GM23338 (cell line): ENCODE results near the gene RAC3. TPM values are rescaled to one million over a fixed set of nuclear protein-coding genes. Genes with fewer than 3 reads are reported as not detected.
A peak's percentile ranks its signal among the peaks of the same experiment; 100 is the strongest.

ENCODE experiments used
- ATAC-seq: fragments of 200-7000 bp; cut with Tn5 transposase; 3 replicates; pipeline ENCODE4 v1.9.1; 2020
- DNase-seq: peaks from one replicate; pipeline ENCODE4 v3.0.0-alpha.2; 2015; ENCODE audit warnings: low spot score
- H2AFZ ChIP-seq: fragments of 200-600 bp; sonication (generic); 2 replicates; pipeline ENCODE4 v1.8.0; 2016; ENCODE audit warnings: antibody characterized with exemption, mild to moderate bottlenecking, moderate library complexity
- H3F3A ChIP-seq: fragments of 200-600 bp; sonication (generic); replicated peaks from 2 replicates; pipeline ENCODE4 v1.8.0; 2017; ENCODE audit warnings: antibody characterized with exemption, mixed run types, low read depth
- H3K27ac ChIP-seq: fragments of 200-600 bp; sonication (generic); 2 replicates; pipeline ENCODE4 v1.6.1; 2016; ENCODE audit warnings: low read depth
- H3K27me3 ChIP-seq: fragments of 200-600 bp; sonication (generic); 2 replicates; pipeline ENCODE4 v1.8.0; 2016; ENCODE audit warnings: mild to moderate bottlenecking, mixed run types, moderate library complexity; ENCODE audit not compliant: insufficient read depth
- H3K36me3 ChIP-seq: fragments of 200-600 bp; sonication (generic); 2 replicates; pipeline ENCODE4 v1.8.0; 2016; ENCODE audit warnings: mild to moderate bottlenecking; ENCODE audit not compliant: insufficient read depth
- H3K4me1 ChIP-seq: fragments of 200-600 bp; sonication (generic); 2 replicates; pipeline ENCODE4 v1.8.0; 2016; ENCODE audit warnings: mild to moderate bottlenecking, moderate library complexity; ENCODE audit not compliant: insufficient read depth
- H3K4me2 ChIP-seq: fragments of 200-600 bp; sonication (generic); 2 replicates; pipeline ENCODE4 v1.7.1; 2017; ENCODE audit warnings: mixed run types
- H3K4me3 ChIP-seq: fragments of 200-600 bp; sonication (generic); 2 replicates; pipeline ENCODE4 v1.6.1; 2016; ENCODE audit warnings: mixed run types
- H3K79me2 ChIP-seq: fragments of 200-600 bp; sonication (generic); replicated peaks from 2 replicates; pipeline ENCODE4 v1.8.0; 2017; ENCODE audit warnings: mild to moderate bottlenecking; ENCODE audit not compliant: insufficient read depth
- H3K9me2 ChIP-seq: fragments of 200-600 bp; sonication (generic); 2 replicates; pipeline ENCODE4 v1.8.0; 2017; ENCODE audit not compliant: insufficient read depth
- H4K20me1 ChIP-seq: fragments of 200-600 bp; sonication (generic); replicated peaks from 2 replicates; pipeline ENCODE4 v1.8.0; 2017; ENCODE audit warnings: mild to moderate bottlenecking; ENCODE audit not compliant: insufficient read depth
- H3K27ac Mint-ChIP-seq: 2 replicates; pipeline ENCODE4 v1.8.0; 2020; ENCODE audit warnings: inconsistent platforms, mild to moderate bottlenecking, moderate library complexity, mixed read lengths
- H3K27me3 Mint-ChIP-seq: 3 replicates; pipeline ENCODE4 v1.8.0; 2022; ENCODE audit warnings: low read depth, mild to moderate bottlenecking, moderate library complexity, mixed read lengths, inconsistent platforms; ENCODE audit not compliant: insufficient read depth, poor library complexity
- H3K36me3 Mint-ChIP-seq: 3 replicates; pipeline ENCODE4 v1.8.0; 2021; ENCODE audit warnings: low read depth, mild to moderate bottlenecking, inconsistent platforms, moderate library complexity, mixed read lengths
- H3K4me1 Mint-ChIP-seq: 3 replicates; pipeline ENCODE4 v1.8.0; 2020; ENCODE audit warnings: mild to moderate bottlenecking, inconsistent platforms, mixed read lengths
- H3K4me3 Mint-ChIP-seq: 3 replicates; pipeline ENCODE4 v1.8.0; 2021; ENCODE audit warnings: moderate library complexity, mild to moderate bottlenecking, inconsistent platforms, mixed read lengths
- H3K9me3 Mint-ChIP-seq: 3 replicates; pipeline ENCODE4 v1.8.0; 2020; ENCODE audit warnings: moderate library complexity, mild to moderate bottlenecking, inconsistent platforms, mixed read lengths
- EZH2phosphoT487 ChIP-seq: fragments of 200-600 bp; sonication (generic); IDR thresholded peaks from one replicate; pipeline ENCODE4 v1.8.1; 2018; ENCODE audit warnings: antibody characterized with exemption; ENCODE audit not compliant: unreplicated experiment
- JUNB ChIP-seq: IDR thresholded peaks from one replicate; pipeline ENCODE4 v1.6.1; 2016; ENCODE audit warnings: antibody characterized with exemption; ENCODE audit not compliant: unreplicated experiment
- NANOG ChIP-seq: IDR thresholded peaks from 2 replicates; pipeline ENCODE4 v1.6.1; 2016; ENCODE audit warnings: antibody characterized with exemption, borderline replicate concordance
- POLR2AphosphoS5 ChIP-seq: IDR thresholded peaks from 2 replicates; pipeline ENCODE4 v1.6.1; 2016; ENCODE audit warnings: antibody characterized with exemption, low read depth
- STAT1 ChIP-seq: IDR thresholded peaks from one replicate; pipeline ENCODE4 v1.6.1; 2016; ENCODE audit warnings: antibody characterized with exemption; ENCODE audit not compliant: unreplicated experiment
- ZNF114 ChIP-seq: fragments of 250-450 bp; sonication (Bioruptor Pico); IDR thresholded peaks from 2 replicates; pipeline ENCODE4 v1.5.0; 2020; ENCODE audit warnings: mild to moderate bottlenecking, moderate library complexity
- ZNF331 ChIP-seq: fragments of 250-450 bp; sonication (Bioruptor Pico); IDR thresholded peaks from 2 replicates; pipeline ENCODE4 v1.5.0; 2020; ENCODE audit warnings: low read depth, mild to moderate bottlenecking, moderate library complexity
- polyA plus RNA-seq: library from polyadenylated mRNA; unstranded; fragments of >200 nt; fragmentation: Nextera tagmentation; extraction: Ambion mirVana; gene quantifications from 2 replicates; pipeline ENCODE4 v1.2.1, GENCODE V29; 2016
- total RNA-seq: library from RNA; depleted of rRNA; stranded (reverse); fragments of >200 nt; shearing (Covaris generic); gene quantifications from 2 replicates; pipeline ENCODE4 v1.2.3, GENCODE V29; 2014
- TF ChIP-seq, protein P1 (sequence below): IDR thresholded peaks from 2 replicates; pipeline ENCODE4 v1.6.1; 2016; ENCODE audit warnings: antibody characterized with exemption
- TF ChIP-seq, protein P2 (sequence below), 2 experiments: fragments of 200-600 bp in 1 of 2; sonication (generic) in 1 of 2; conservative IDR thresholded peaks; 2 replicates each; pipeline versions ENCODE4 v1.5.1 to v1.6.1; 2016 to 2017; ENCODE audit warnings: antibody characterized with exemption in 2 of 2, low read depth in 2 of 2, mild to moderate bottlenecking in 2 of 2, moderate library complexity in 1 of 2

The RAC3 gene
- total and polyA plus RNA-seq, 2 experiments from 2014 or later: 31.5 to 293 TPM

DNA sequence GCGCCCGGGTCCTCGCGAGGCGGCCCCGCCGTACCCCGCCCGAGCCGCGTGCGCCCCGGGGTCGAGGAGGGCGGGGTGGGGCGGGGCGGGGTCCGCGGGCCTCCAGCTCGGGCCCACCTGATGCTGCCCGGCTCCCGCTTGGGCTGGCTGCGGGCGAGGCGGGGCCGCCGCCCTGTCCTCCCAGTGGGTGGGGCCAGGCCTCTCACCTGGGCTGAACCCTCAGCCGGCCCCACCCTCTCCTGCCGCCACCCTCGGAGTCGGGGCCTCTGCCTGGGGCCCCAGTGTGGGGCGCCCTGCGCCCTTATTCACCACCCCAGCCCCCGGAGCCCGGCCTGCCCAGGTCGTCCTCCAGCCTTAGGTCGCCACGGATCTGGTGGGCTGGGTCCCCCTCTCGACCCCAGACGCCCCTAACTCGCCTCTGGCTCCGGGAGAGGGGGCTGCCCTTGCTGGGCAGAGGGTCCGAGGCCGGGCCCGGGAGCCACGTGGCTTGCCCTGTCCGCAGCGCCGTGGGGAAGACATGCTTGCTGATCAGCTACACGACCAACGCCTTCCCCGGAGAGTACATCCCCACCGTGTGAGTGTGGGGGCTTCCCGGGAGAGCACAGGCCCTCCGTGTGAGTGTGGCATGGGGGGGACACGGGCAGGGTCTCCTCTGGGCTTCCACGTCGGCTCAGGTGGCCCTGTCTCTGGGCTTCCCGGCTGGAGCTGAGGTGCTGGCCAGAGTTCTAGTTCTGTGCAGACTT, 578 bp downstream of the RAC3 start:
- no peaks in the 10 kb centered on the region for H3K9me3 Mint-ChIP-seq
- TF ChIP-seq, protein P1, sequence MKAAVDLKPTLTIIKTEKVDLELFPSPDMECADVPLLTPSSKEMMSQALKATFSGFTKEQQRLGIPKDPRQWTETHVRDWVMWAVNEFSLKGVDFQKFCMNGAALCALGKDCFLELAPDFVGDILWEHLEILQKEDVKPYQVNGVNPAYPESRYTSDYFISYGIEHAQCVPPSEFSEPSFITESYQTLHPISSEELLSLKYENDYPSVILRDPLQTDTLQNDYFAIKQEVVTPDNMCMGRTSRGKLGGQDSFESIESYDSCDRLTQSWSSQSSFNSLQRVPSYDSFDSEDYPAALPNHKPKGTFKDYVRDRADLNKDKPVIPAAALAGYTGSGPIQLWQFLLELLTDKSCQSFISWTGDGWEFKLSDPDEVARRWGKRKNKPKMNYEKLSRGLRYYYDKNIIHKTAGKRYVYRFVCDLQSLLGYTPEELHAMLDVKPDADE: no peak
- TF ChIP-seq POLR2AphosphoS5: peak; percentile 49; the same call in 1 of the 2 replicates
- H3K27ac ChIP-seq: no peak overlapping the region
- no peaks in the 10 kb centered on the region for H3K36me3 ChIP-seq
- H2AFZ ChIP-seq: no peak overlapping the region
- H3K4me1 ChIP-seq: peaks cover 9% of the 10 kb centered on the region; the same call in 1 of the 2 replicates
- peaks cover 12% of the 10 kb centered on the region for H3K27me3 Mint-ChIP-seq
- peak; percentile 86 for DNase-seq
- H3K27me3 ChIP-seq: no peaks in the 10 kb centered on the region
- H3K4me3 ChIP-seq: peak overlapping the region; percentile 79
- no peaks in the 10 kb centered on the region; the same call in 1 of the 2 replicates for H4K20me1 ChIP-seq
- H3K4me2 ChIP-seq: peak overlapping the region; percentile 92
- H3K4me3 Mint-ChIP-seq: peak overlapping the region; percentile 75
- peaks cover 3% of the 10 kb centered on the region; the same call in 2 of the 3 replicates for H3K36me3 Mint-ChIP-seq
- no peaks in the 10 kb centered on the region for H3K9me2 ChIP-seq
- peaks cover 8% of the 10 kb centered on the region; the same call in 1 of the 2 replicates for H3K79me2 ChIP-seq
- no peak overlapping the region for H3K27ac Mint-ChIP-seq
- peaks cover 19% of the 10 kb centered on the region for H3K4me1 Mint-ChIP-seq
- peaks cover 18% of the 10 kb centered on the region for H3F3A ChIP-seq
- ATAC-seq: peak; percentile 54

DNA sequence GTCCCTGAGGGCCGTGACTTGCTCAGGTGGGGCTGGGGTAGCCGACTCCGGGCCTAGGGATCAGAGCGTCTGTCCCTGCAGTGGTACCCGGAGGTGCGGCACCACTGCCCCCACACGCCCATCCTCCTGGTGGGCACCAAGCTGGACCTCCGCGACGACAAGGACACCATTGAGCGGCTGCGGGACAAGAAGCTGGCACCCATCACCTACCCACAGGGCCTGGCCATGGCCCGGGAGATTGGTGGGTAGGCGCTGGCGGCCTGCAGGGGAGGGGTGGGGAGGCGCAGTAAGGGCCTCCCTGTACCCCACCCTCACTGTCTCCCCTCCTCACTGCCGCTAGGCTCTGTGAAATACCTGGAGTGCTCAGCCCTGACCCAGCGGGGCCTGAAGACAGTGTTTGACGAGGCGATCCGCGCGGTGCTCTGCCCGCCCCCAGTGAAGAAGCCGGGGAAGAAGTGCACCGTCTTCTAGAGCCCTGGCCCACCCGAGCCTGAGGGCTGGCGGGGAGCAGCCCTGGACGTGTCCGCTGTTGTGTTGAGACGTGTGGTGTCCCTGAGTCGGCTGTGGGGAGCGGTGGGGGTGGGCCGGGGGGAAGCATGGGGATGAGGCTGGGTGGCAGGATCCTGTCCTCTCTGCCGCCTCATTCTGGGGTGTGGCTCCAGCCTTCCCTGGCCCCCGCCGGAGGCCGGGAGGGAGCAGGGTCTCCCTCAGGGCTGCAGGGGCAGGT, 2.0 kb downstream of the RAC3 start:
- no peaks in the 10 kb centered on the region for H3K9me3 Mint-ChIP-seq
- Histone ChIP-seq H3K27me3 (no peaks in the 10 kb centered on the region), H2AFZ (no peak overlapping the region), H3K4me3 (peak overlapping the region; percentile 79), H3K4me1 (peaks cover 9% of the 10 kb centered on the region; the same call in 1 of the 2 replicates), H3K36me3 (no peaks in the 10 kb centered on the region), H3K79me2 (peaks cover 8% of the 10 kb centered on the region; the same call in 1 of the 2 replicates), H3K27ac (no peak overlapping the region), H3K4me2 (no peak overlapping the region), H4K20me1 (no peaks in the 10 kb centered on the region; the same call in 1 of the 2 replicates), H3K9me2 (no peaks in the 10 kb centered on the region), H3F3A (peaks cover 21% of the 10 kb centered on the region)
- ATAC-seq (no peak), DNase-seq (no peak)
- H3K27me3 Mint-ChIP-seq: peaks cover 9% of the 10 kb centered on the region
- H3K36me3 Mint-ChIP-seq: peaks cover 3% of the 10 kb centered on the region; the same call in 2 of the 3 replicates
- H3K4me1 Mint-ChIP-seq: peaks cover 23% of the 10 kb centered on the region
- no peak for TF ChIP-seq JUNB
- no peak overlapping the region for H3K27ac Mint-ChIP-seq
- peak overlapping the region; percentile 75 for H3K4me3 Mint-ChIP-seq

DNA sequence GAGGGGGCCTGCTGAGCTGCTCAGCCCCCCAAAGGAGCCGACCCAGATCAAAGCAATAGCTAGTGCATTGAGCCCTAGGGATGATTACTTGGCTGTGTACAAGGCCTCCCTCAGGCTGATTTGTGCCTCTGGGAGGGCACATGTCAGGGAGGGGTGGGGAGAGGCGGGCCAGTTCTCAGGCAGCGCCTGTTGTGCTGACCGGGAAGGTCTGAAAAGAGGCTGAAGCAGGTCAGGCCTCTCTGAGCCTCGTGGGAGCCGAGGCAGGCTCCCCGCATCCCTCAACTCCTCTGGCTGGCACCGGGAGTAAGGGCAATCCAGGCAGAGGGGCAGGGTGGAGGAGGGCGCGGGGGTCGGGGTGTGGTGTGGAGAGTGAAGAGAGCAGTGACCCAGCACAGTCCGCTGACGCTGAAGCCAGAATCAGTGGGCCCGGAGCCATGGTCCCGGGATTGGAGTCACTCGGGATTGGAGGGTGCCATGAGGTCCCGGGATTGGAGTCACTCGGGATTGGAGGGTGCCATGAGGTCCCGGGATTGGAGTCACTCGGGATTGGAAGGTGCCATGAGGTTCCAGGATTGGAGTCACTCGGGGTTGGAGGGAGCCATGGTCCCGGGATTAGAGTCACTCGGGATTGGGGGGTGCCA, 3.0 kb downstream of the RAC3 start:
- Histone ChIP-seq H3K79me2 (peaks cover 8% of the 10 kb centered on the region; the same call in 1 of the 2 replicates), H4K20me1 (no peaks in the 10 kb centered on the region; the same call in 1 of the 2 replicates), H3K4me3 (peak overlapping the region; percentile 28; the same call in 1 of the 2 replicates), H3K4me2 (peak overlapping the region; percentile 26; the same call in 1 of the 2 replicates), H2AFZ (no peak overlapping the region), H3F3A (peaks cover 18% of the 10 kb centered on the region), H3K27me3 (no peaks in the 10 kb centered on the region), H3K4me1 (peaks cover 9% of the 10 kb centered on the region; the same call in 1 of the 2 replicates), H3K9me2 (no peaks in the 10 kb centered on the region), H3K27ac (0 out of 2 replicates have a peak overlapping the region, but pooled peaks have one; percentile 39), H3K36me3 (no peaks in the 10 kb centered on the region)
- H3K4me1 Mint-ChIP-seq: peaks cover 23% of the 10 kb centered on the region
- peak; percentile 76 for DNase-seq
- peaks cover 3% of the 10 kb centered on the region; the same call in 2 of the 3 replicates for H3K36me3 Mint-ChIP-seq
- no peak overlapping the region for H3K27ac Mint-ChIP-seq
- peaks cover 10% of the 10 kb centered on the region for H3K27me3 Mint-ChIP-seq
- ATAC-seq: peak; percentile 8
- peak overlapping the region; percentile 47 for H3K4me3 Mint-ChIP-seq
- H3K9me3 Mint-ChIP-seq: no peaks in the 10 kb centered on the region
- no peak for TF ChIP-seq EZH2phosphoT487
- no peak for TF ChIP-seq NANOG
- TF ChIP-seq ZNF331: no peak
- TF ChIP-seq STAT1: no peak
- TF ChIP-seq, protein P2, sequence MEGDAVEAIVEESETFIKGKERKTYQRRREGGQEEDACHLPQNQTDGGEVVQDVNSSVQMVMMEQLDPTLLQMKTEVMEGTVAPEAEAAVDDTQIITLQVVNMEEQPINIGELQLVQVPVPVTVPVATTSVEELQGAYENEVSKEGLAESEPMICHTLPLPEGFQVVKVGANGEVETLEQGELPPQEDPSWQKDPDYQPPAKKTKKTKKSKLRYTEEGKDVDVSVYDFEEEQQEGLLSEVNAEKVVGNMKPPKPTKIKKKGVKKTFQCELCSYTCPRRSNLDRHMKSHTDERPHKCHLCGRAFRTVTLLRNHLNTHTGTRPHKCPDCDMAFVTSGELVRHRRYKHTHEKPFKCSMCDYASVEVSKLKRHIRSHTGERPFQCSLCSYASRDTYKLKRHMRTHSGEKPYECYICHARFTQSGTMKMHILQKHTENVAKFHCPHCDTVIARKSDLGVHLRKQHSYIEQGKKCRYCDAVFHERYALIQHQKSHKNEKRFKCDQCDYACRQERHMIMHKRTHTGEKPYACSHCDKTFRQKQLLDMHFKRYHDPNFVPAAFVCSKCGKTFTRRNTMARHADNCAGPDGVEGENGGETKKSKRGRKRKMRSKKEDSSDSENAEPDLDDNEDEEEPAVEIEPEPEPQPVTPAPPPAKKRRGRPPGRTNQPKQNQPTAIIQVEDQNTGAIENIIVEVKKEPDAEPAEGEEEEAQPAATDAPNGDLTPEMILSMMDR (conservative IDR thresholded peaks at IDR 0.05; ENCODE audit: low read depth in 2 of 2): no peak
- no peak for TF ChIP-seq JUNB
- TF ChIP-seq POLR2AphosphoS5: peak; percentile 50; the same call in 1 of the 2 replicates
- no peak for TF ChIP-seq ZNF114 (CRISPR knock-in tag)
